Measurements from ENCODE around the gene PPTC7. TPM values are rescaled to one million over a fixed set of nuclear protein-coding genes. Genes with fewer than 3 reads are reported as not detected.
"Not testable (repeated sequence)": the region's sequence is repeated elsewhere in the genome, so short reads cannot be mapped to it uniquely, and the experiment has no call there.

Gene PPTC7
- total RNA-seq, 1 donor from 2014 or later, result 13.2 TPM

GRCh38 chr12:110536834-110537604 is 46.1 kb downstream of the PPTC7 start:
- no peak for DNase-seq (ENCODE audit: low spot score)

GRCh38 chr12:110534811-110535210 is 48.3 kb downstream of the PPTC7 start:
- no peak for DNase-seq (ENCODE audit: low spot score)

DNA sequence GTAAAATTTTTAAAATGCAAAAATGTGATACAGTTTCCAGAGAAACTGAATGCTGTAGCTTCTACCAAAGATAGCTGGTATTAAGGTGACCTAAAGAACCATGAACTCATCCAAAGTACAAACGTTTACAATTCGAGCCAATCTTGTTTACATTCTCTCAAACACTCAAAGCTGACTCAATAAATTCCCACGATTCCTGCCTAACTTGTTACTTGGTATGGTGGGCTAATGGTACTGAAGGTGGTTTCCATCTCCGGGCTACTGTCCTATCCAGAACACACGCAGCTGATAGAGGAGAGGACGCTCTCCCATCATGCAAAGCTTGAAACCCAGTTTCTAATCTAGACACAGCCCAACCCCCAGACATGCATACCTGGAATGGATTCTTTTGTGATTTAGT is 49.5 kb downstream of the PPTC7 start:
- no peak for DNase-seq (ENCODE audit: low spot score)

DNA sequence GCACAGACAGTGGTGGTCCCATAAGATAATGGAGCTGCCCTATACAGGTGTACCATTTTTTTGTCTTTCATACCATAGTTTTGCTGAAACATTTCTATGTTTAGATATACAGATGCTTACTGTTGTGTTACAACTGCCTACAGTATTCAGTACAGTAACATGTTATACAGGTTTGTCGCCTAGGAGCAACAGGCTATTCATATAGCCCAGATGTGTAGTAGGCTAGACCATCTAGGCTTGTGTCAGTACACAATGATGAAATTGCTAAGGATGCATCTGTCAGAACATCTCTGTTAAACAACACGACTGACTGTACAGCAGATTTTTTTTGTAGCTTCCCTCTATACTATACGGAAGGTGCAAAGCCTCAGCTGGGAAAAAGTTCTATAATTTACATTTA is 50.5 kb downstream of the PPTC7 start:
- DNase-seq (ENCODE audit: low spot score), result no peak

DNA sequence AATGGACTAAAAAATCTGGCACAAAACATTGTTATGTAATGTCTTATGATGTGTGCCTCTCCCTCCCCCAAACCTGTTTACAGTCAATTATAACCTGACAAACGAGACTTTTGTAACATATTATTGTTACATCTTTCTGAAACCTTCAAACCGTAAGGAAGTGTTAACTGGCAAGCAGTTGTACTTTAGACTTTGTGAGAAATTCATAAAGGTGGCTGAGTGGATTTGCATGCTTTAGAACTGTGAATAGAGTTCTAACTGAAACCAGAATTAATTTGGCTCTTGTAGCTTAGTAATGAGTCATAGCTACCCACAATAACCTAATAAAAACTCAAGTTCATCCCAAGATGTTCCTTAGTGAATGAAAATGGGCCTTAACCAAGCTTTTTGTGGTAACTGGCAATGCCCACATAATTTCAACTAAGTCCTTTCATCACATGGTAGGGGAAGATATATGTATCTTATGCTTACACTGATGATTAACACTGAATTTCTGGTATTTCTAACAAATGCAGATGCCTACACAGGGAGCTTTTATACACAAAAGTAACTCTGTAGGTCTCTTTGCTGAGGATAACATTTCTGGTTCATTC is 51.3 kb downstream of the PPTC7 start:
- DNase-seq (ENCODE audit: low spot score), result no peak

DNA sequence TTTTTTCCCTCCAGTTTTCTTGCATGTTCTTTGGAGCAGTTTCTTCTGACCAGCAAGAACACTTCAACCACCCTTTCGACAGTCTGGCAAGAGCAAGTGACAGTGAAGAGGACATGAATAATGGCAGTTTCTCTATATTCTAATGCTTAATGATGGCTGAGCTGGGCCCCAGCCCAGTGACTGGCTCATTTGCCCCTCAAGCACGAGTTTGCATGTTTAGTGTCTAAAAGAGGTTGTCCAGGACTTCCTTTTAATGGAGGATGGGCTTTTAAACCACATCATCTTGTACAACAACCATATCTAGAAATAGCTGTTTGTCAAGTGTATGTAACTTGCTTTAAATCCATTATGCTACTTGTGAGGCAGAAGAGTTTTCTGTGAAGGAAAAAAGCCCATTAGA is 52.6 kb downstream of the PPTC7 start:
- DNase-seq (ENCODE audit: low spot score), result no peak

DNA sequence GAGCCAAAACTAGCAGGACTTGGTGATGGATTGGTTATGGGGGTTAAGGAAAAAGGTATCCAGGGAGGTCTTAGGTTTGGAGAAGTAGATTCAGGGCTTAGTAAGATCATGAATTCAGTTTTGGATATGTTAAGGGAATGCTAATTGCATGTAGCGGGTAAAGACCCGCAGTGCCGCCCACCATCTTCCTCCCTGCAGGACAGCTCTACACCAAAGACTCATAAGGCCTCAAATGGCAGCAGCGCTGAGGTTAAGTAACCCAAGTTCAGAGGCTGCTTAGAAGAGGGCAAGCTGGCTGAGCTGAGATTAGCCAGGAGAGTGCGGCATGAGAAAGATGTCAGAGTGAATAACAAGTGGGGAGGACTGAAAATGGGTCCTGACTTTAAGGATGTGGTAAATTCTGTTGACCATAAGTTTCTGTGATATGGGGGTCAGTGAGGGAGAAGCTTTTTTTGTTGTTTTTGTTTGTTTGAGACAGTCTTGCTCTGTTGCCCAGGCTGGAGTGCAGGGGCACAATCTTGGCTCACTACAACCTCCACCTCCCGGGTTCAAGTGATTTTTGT is 54.8 kb downstream of the PPTC7 start:
- DNase-seq (ENCODE audit: low spot score), result no peak

GRCh38 chr12:110520876-110521712 is 62.0 kb downstream of the PPTC7 start:
- DNase-seq (ENCODE audit: low spot score), result not testable (repeated sequence)

GRCh38 chr12:110518014-110518413 is 65.1 kb downstream of the PPTC7 start:
- not testable (repeated sequence) for DNase-seq (ENCODE audit: low spot score)

DNA sequence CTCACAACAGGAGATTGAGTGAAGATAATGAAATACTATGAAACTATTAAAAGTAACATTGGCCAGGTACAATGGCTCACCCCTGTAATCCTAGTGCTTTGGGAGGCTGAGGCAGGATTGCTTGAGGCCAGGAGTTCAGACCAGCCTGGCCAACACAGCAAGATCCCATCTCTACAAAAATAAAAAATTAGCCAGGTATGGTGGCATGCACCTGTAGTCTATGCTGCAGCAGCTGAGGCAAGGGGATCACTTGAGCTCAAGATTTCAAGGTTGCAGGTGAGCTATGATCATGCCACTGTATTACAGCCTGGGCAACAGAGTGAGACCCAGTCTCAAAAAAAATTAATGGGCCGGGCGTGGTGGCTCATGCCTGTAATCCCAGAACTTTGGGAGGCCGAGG is 66.1 kb downstream of the PPTC7 start:
- DNase-seq (ENCODE audit: low spot score), result no peak

- DNase-seq (ENCODE audit: low spot score), result no peak
Measured at GRCh38 chr12:110514363-110514762, 68.8 kb downstream of the PPTC7 start.

GRCh38 chr12:110513842-110514241 is 69.3 kb downstream of the PPTC7 start:
- no peak for DNase-seq (ENCODE audit: low spot score)

DNA sequence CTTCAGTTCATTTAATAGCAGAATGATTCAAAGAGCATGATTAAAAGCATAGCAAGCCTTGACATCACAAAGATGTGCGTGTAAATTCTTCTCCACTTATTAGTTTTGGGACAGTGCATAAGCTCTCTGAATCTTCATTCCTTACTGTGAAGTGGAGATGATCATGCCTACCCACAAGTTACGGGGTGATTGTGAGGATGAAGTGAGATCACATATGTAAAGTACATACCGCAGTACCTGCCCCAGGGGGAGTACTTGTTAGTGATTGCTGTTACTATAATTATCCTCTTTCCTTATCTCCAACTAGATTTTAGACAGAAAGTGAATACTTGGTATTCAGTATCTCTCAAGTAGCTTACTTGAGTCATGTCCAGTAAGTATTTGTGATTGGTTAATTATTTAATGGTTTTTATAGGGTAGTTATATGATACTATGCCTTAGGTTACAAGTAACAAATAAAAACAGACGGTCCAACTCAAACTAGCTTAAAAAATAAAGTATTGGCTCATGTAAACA is 75.0 kb downstream of the PPTC7 start:
- DNase-seq (ENCODE audit: low spot score), result peak; percentile 11

DNA sequence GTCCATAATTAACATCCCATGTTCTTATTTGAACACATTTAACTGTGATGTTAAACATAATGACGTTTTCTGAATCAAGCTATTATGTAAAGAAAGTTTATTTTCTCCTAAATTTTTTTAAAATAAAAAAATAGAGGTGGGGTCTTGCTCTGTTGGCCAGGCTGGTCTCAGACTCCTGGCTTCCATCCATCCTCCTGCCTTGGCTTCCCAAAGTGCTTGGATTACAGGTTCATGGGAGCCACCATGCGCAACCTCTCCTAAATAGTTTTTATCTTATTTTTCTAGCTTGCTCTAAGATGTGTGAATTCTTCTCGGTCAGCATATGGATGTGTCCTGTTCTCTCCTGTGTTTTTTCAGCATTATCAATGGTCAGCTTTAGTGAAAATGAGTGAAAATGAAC is 77.8 kb downstream of the PPTC7 start:
- DNase-seq (ENCODE audit: low spot score), result no peak

GRCh38 chr12:110503432-110503831 is 79.7 kb downstream of the PPTC7 start:
- no peak for DNase-seq (ENCODE audit: low spot score)

DNA sequence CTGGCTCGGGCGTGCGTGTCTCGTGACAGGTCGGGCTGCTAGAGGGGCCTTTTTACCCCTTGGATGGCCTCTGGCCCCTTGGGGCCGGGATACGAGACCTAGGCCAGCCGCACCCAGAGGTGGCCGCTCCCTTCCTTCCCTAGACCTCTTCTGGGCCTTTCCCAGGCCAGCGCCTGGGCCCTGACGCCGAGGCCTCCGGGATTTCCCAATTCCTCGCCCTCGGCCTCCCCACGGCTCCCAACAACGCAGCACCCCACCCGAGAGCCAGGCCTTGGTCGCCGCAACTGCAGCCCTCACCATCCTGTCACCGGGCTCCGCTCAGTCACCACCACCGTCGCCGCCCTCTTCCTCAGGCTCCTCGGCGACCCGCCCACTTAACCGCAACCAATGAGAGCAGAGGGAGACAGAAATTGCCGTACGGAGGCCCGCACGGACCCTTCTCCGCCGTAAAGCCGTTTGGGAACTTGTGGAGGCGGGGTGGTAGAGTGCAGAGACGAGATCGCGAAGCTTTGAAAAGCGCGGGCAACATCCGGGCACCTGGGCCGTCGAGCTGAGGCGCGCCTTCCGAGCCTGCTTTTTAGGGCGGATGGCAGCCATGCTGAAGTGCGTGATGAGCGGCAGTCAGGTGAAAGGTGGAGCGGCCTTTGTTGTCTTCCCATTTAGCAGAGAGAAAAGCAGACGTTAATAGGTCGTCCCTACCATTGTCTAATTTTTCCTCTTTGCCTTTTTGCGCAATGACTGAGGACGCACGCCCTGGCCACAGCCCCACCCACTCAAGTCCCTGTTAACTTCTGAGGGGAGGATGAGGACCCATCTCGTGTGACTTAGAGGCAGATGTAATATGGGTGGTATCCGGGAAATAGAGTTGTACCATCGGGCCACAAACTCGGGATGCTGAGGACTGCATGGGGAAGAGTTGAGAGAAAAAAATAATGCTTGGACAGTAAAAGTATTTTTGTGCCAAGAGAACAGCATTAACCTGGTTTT is 81.1 kb downstream of the PPTC7 start, which contains the start of the genes RAD9B and VPS29:
Gene RAD9B (plus strand): TSS at position 580 of the 987 bp plus-strand sequence. CDS start 7 bp downstream, at position 587.
Gene VPS29 (minus strand): TSS at position 360 of the 987 bp plus-strand sequence. CDS start 60 bp downstream, at position 300.
- peak; percentile 99 for DNase-seq (ENCODE audit: low spot score)

- DNase-seq (ENCODE audit: low spot score), result no peak
Measured at GRCh38 chr12:110501399-110501751, 81.7 kb downstream of the PPTC7 start.

GRCh38 chr12:110498984-110499706 is 84.0 kb downstream of the PPTC7 start:
- DNase-seq (ENCODE audit: low spot score), result peak; percentile 1

Measured in umbilical cord (tissue), 2 donors.